IPS-18c (cell line): ENCODE measurements around the gene LIPT1.
A peak's percentile ranks its signal among the peaks of the same experiment; 100 is the strongest.
"Not testable (repeated sequence)": the region's sequence is repeated elsewhere in the genome, so short reads cannot be mapped to it uniquely, and the experiment has no call there.

Experiments
- H3K4me3 ChIP-seq: 2 replicates; pipeline ENCODE4 v1.7.0; 2013; ENCODE audit warnings: low read depth, mild to moderate bottlenecking, low read length, moderate library complexity; ENCODE audit not compliant: insufficient read depth
- H3K9me3 ChIP-seq: one replicate; pipeline ENCODE4 v1.6.1; 2013; ENCODE audit warnings: mild to moderate bottlenecking, low read length, moderate library complexity; ENCODE audit not compliant: control insufficient read depth, insufficient read depth

Gene LIPT1

GRCh38 chr2:99159594-99159993 lies 4.8 kb downstream of the LIPT1 start:
- no peaks in the 10 kb centered on the region for H3K9me3 ChIP-seq

GRCh38 chr2:99166218-99166617 lies 11.5 kb downstream of the LIPT1 start:
- no peak overlapping the region for H3K4me3 ChIP-seq
- H3K9me3 ChIP-seq, result no peaks in the 10 kb centered on the region

More at GRCh38 chr2:99159594-99159993, 4.8 kb downstream of the LIPT1 start:
- H3K4me3 ChIP-seq, result no peak overlapping the region

- no peaks in the 10 kb centered on the region for H3K9me3 ChIP-seq
- no peak overlapping the region for H3K4me3 ChIP-seq
Measured at GRCh38 chr2:99169534-99169933, 14.8 kb downstream of the LIPT1 start.

- Histone ChIP-seq H3K9me3 (no peaks in the 10 kb centered on the region), H3K4me3 (no peak overlapping the region)
Measured at GRCh38 chr2:99171377-99172140, 16.8 kb downstream of the LIPT1 start.

- H3K9me3 ChIP-seq, result no peaks in the 10 kb centered on the region
- H3K4me3 ChIP-seq, result peak within 1 kb of the TSS; percentile 94
Measured at GRCh38 chr2:99180755-99181623, 26.2 kb downstream of the LIPT1 start, which contains the start of the genes MITD1 and MRPL30. Gene MITD1 (minus strand): TSS chr2:99181058. CDS start chr2:99180981, 77 bp downstream. Gene MRPL30 (plus strand): TSS chr2:99181184. CDS start chr2:99186204, 5,020 bp downstream.

GRCh38 chr2:99181624-99182000 lies 26.8 kb downstream of the LIPT1 start:
- H3K4me3 ChIP-seq, result peak overlapping the region; percentile 94
- no peaks in the 10 kb centered on the region for H3K9me3 ChIP-seq

GRCh38 chr2:99183025-99183424 lies 28.3 kb downstream of the LIPT1 start:
- H3K4me3 ChIP-seq, result no peak overlapping the region
- no peaks in the 10 kb centered on the region for H3K9me3 ChIP-seq

- Histone ChIP-seq H3K9me3 (no peaks in the 10 kb centered on the region), H3K4me3 (no peak overlapping the region)
Measured at GRCh38 chr2:99184811-99185210, 30.0 kb downstream of the LIPT1 start.

GRCh38 chr2:99187011-99187410 lies 32.2 kb downstream of the LIPT1 start:
- Histone ChIP-seq H3K4me3 (no peak overlapping the region), H3K9me3 (peaks cover 2% of the 10 kb centered on the region)

- H3K4me3 ChIP-seq, result no peak overlapping the region
- peaks cover 2% of the 10 kb centered on the region for H3K9me3 ChIP-seq
Measured at GRCh38 chr2:99188357-99188756, 33.6 kb downstream of the LIPT1 start.

- no peak overlapping the region for H3K4me3 ChIP-seq
- peaks cover 2% of the 10 kb centered on the region for H3K9me3 ChIP-seq
Measured at GRCh38 chr2:99190548-99190947, 35.8 kb downstream of the LIPT1 start.

- not testable (repeated sequence) for H3K9me3 ChIP-seq, H3K4me3 ChIP-seq
Measured at GRCh38 chr2:99192364-99192763, 37.6 kb downstream of the LIPT1 start.

GRCh38 chr2:99198103-99198841 lies 43.5 kb downstream of the LIPT1 start:
- no peaks in the 10 kb centered on the region for H3K9me3 ChIP-seq

GRCh38 chr2:99200076-99200800 lies 45.5 kb downstream of the LIPT1 start:
- Histone ChIP-seq H3K9me3 (peaks cover 4% of the 10 kb centered on the region), H3K4me3 (no peak overlapping the region)

More at GRCh38 chr2:99198103-99198841, 43.5 kb downstream of the LIPT1 start:
- no peak overlapping the region for H3K4me3 ChIP-seq

- no peak overlapping the region for H3K4me3 ChIP-seq
- H3K9me3 ChIP-seq, result peaks cover 11% of the 10 kb centered on the region
Measured at GRCh38 chr2:99201959-99202678, 47.4 kb downstream of the LIPT1 start.

GRCh38 chr2:99205491-99205890 lies 50.7 kb downstream of the LIPT1 start:
- no peak overlapping the region for H3K4me3 ChIP-seq
- H3K9me3 ChIP-seq, result peaks cover 11% of the 10 kb centered on the region
